SK-N-MC (cell line): Measurements from ENCODE around the gene CNIH2.
"Not testable (repeated sequence)": the region's sequence is repeated elsewhere in the genome, so short reads cannot be mapped to it uniquely, and the experiment has no call there.

Experiments
- DNase-seq: peaks from one replicate; pipeline ENCODE4 v3.0.0-alpha.2; 2011; ENCODE audit warnings: low read depth, low spot score
- H3K27ac ChIP-seq: fragments of 200-600 bp; sonication (generic); 2 replicates; pipeline ENCODE4 v1.5.1; 2016; ENCODE audit warnings: mixed run types
- H3K36me3 ChIP-seq: fragments of 200-600 bp; sonication (generic); 2 replicates; pipeline ENCODE4 v1.6.1; 2017; ENCODE audit warnings: antibody characterized with exemption, low read length, mixed read lengths; ENCODE audit not compliant: insufficient read depth
- H3K4me3 ChIP-seq: fragments of 200-600 bp; sonication (generic); 2 replicates; pipeline ENCODE4 v1.5.1; 2016
- H3K9ac ChIP-seq: fragments of 200-600 bp; sonication (generic); 2 replicates; pipeline ENCODE4 v1.8.0; 2017; ENCODE audit warnings: mixed run types, mixed read lengths; ENCODE audit not compliant: insufficient read length
- H3K9me3 ChIP-seq: fragments of 200-600 bp; sonication (generic); 2 replicates; pipeline ENCODE4 v1.6.1; 2017; ENCODE audit warnings: low read depth, mild to moderate bottlenecking, antibody characterized with exemption, low read length, moderate library complexity, mixed read lengths
- EZH2 ChIP-seq: fragments of 200-600 bp; sonication (generic); IDR thresholded peaks from one replicate; pipeline ENCODE4 v1.6.1; 2017; ENCODE audit warnings: antibody characterized with exemption
- FOXP2 ChIP-seq: optimal IDR thresholded peaks from 2 replicates; pipeline ENCODE3; 2011; ENCODE audit warnings: mild to moderate bottlenecking, moderate library complexity; ENCODE audit not compliant: insufficient read depth; ENCODE audit errors: extremely low read length, control extremely low read depth
- POLR2AphosphoS5 ChIP-seq: IDR thresholded peaks from 2 replicates; pipeline ENCODE4 v1.6.1; 2012; ENCODE audit warnings: mild to moderate bottlenecking, low read depth, low read length, borderline replicate concordance

Gene CNIH2

GRCh38 chr11:66315921-66316811 lies 38.2 kb downstream of the CNIH2 start:
- peak overlapping the region; percentile 86 for H3K4me3 ChIP-seq
- peak overlapping the region; percentile 100 for H3K27ac ChIP-seq
- no peaks in the 10 kb centered on the region for H3K36me3 ChIP-seq
- TF ChIP-seq POLR2AphosphoS5 (no peak), EZH2 (no peak), FOXP2 (no peak)
- H3K9ac ChIP-seq, result peak overlapping the region; percentile 83
- no peak for DNase-seq
- no peaks in the 10 kb centered on the region for H3K9me3 ChIP-seq

- no peak for DNase-seq
- peak within 1 kb of the TSS; percentile 83 for H3K9ac ChIP-seq
- peak within 1 kb of the TSS; percentile 86 for H3K4me3 ChIP-seq
These were observed 38.9 kb downstream of the CNIH2 start, which contains the start of gene CD248 for GRCh38 chr11:66316849-66317251. Gene CD248, minus strand, starts transcription at chr11:66317044. Its CDS starts 17 bp downstream, at chr11:66317027.

DNA sequence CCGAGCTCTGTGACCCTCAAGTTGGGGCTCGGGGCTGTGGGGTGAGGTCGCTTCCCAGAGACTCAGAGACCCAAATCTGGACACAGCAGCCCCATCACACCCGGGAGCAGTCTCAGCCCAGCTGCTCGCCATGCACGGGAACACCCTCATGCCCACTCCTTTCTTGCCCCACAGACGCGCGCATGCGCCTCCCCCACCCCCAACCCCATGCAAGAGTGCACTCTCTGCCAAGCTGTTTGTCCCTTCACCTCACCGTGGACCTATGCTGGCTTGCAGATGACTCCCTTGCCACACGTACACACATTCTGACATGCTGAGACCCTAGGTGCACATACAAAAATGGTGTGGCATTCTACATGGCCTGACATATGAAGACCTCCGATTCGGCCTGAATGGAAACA lies 39.3 kb downstream of the CNIH2 start:
- no peaks in the 10 kb centered on the region for H3K36me3 ChIP-seq
- H3K9me3 ChIP-seq, result no peaks in the 10 kb centered on the region
- TF ChIP-seq POLR2AphosphoS5, result no peak; the same call in 1 of the 2 replicates
- no peak for TF ChIP-seq FOXP2
- no peak for TF ChIP-seq EZH2
- H3K4me3 ChIP-seq, result peak overlapping the region; percentile 86
- DNase-seq, result no peak
- peak overlapping the region; percentile 100 for H3K27ac ChIP-seq
- peak overlapping the region; percentile 83 for H3K9ac ChIP-seq

More at GRCh38 chr11:66316849-66317251, 38.9 kb downstream of the CNIH2 start, which contains the start of gene CD248:
- no peaks in the 10 kb centered on the region for H3K9me3 ChIP-seq
- peak within 1 kb of the TSS; percentile 100 for H3K27ac ChIP-seq
- H3K36me3 ChIP-seq, result no peaks in the 10 kb centered on the region
- TF ChIP-seq EZH2 (no peak), POLR2AphosphoS5 (peak; percentile 85)

DNA sequence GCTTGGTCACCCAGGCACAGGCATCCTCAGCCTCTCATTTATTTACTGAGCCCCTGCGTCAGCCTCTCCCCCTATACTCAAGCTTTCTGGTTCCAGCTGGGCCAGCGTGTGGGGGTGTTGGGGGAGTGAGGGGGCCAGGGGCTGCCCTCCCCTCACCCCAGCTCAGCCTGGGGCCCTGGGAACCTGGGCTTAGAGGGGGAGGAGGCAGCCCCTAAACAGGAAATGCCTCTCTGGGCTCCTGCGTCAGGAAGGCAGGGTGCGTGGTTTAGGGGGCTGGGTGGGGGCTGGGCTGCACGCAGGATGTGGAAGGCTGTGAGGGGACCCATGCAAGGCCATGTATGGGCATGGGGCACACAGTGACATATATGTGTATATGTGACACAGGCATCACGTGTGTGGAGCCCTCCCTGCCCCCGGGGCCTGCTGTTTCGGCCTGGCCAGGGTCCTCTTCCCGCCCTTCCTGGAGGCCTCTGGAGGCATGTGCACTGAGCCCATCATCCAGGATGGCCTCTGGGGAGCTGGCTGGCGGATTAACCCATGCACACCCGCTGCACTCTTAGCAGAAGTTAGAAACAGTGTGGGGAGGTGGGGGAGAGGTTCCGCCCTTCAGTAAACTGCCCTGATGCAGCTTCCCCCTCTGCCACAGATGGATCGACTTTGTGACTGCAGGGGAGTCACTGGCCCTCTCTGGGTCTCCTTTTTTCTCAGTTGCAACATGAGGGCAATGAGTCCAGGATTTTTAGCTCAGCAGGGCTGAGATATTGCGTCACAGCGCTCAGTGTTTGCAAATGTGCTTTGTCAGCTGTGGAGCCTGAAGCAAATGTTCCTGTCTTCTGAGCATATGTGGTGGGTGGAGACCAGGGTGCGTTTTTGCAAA lies 40.0 kb downstream of the CNIH2 start:
- Histone ChIP-seq H3K9ac (peak overlapping the region; percentile 83), H3K4me3 (peak overlapping the region; percentile 86), H3K36me3 (no peaks in the 10 kb centered on the region), H3K27ac (peak overlapping the region; percentile 100), H3K9me3 (no peaks in the 10 kb centered on the region)
- peak; percentile 78 for TF ChIP-seq POLR2AphosphoS5
- TF ChIP-seq FOXP2, result no peak
- TF ChIP-seq EZH2, result no peak
- peak; percentile 97 for DNase-seq

- Histone ChIP-seq H3K9me3 (no peaks in the 10 kb centered on the region), H3K4me3 (peak overlapping the region; percentile 86), H3K36me3 (no peaks in the 10 kb centered on the region), H3K27ac (peak overlapping the region; percentile 100), H3K9ac (peak overlapping the region; percentile 83)
- TF ChIP-seq FOXP2 (no peak), EZH2 (no peak), POLR2AphosphoS5 (no peak)
- no peak for DNase-seq
These were observed 40.6 kb downstream of the CNIH2 start for GRCh38 chr11:66318600-66318970.

DNA sequence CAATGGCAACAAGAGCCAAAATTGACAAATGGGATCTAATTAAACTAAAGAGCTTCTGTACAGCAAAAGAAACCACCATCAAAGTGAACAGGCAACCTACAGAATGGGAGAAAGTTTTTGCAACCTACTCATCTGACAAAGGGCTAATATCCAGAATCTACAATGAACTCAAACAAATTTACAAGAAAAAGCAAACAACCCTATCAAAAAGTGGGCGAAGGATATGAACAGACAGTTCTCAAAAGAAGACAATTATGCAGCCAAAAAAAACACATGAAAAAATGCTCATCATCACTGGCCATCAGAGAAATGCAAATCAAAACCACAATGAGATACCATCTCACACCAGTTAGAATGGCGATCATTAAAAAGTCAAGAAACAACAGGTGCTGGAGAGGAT lies 42.3 kb downstream of the CNIH2 start:
- H3K27ac ChIP-seq, DNase-seq, H3K36me3 ChIP-seq, H3K9me3 ChIP-seq, H3K4me3 ChIP-seq, H3K9ac ChIP-seq: not testable (repeated sequence)

DNA sequence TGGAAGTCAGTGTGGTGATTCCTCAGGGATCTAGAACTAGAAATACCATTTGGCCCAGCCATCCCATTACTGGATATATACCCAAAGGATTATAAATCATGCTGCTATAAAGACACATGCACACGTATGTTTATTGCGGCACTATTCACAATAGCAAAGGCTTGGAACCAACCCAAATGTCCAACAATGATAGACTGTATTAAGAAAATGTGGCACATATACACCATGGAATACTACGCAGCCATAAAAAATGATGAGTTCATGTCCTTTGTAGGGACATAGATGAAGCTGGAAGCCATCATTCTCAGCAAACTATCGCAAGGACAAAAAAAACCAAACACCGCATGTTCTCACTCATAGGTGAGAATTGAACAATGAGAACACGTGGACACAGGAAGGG lies 42.8 kb downstream of the CNIH2 start:
- H3K9ac ChIP-seq, H3K27ac ChIP-seq, DNase-seq, H3K36me3 ChIP-seq, H3K4me3 ChIP-seq, H3K9me3 ChIP-seq: not testable (repeated sequence)

DNA sequence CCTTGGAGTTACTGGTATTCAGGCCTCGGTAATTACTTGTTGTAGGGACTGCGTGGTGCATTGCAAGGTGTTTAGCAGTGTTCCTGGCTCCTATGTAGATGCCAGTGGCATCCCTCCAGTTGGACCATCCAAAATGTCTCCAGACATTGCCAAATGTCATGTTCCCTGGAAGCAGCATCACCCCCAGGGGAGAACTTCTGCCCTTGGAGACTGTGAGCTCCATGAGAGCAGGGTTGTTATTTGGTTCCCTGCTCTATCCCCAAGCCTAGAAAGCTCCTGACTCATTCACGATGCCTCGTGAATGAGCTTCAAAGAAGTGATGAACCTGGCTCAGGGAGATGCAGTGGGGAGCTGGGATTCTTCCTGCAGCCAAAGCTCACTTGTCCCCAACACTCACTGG lies 43.6 kb downstream of the CNIH2 start:
- no peaks in the 10 kb centered on the region for H3K36me3 ChIP-seq
- no peak overlapping the region for H3K27ac ChIP-seq
- H3K4me3 ChIP-seq, result no peak overlapping the region
- TF ChIP-seq FOXP2 (no peak), POLR2AphosphoS5 (no peak), EZH2 (no peak)
- H3K9ac ChIP-seq, result no peak overlapping the region
- no peak for DNase-seq
- H3K9me3 ChIP-seq, result no peaks in the 10 kb centered on the region
